Breast epithelium (tissue), 4 donors: ENCODE measurements around the gene RPSA. TPM values are rescaled to one million over a fixed set of nuclear protein-coding genes. Genes with fewer than 3 reads are reported as not detected.

Experiments
- DNase-seq, 2 donors: peaks; one replicate each; pipeline ENCODE4 v3.0.0-alpha.2; 2019; ENCODE audit warnings: low spot score in 2 of 2
- H3K27ac ChIP-seq, 2 donors: fragments of 200-600 bp; sonication (generic) in 1 of 2; one replicate each; pipeline ENCODE4 v1.5.1; 2016 to 2019; ENCODE audit warnings: mild to moderate bottlenecking in 1 of 2
- H3K27me3 ChIP-seq, 2 donors: fragments of 200-600 bp; sonication (generic) in 1 of 2; one replicate each; pipeline versions ENCODE4 v1.5.1 to v1.6.0; 2017 to 2019; ENCODE audit warnings: control low read depth in 1 of 2, mild to moderate bottlenecking in 1 of 2
- H3K36me3 ChIP-seq: fragments of 200-600 bp; one replicate; pipeline ENCODE4 v1.5.1; 2019
- H3K4me1 ChIP-seq, 2 donors: fragments of 200-600 bp; sonication (generic); one replicate each; pipeline ENCODE4 v1.5.1; 2016 to 2019; ENCODE audit warnings: control low read depth in 1 of 2
- H3K4me3 ChIP-seq, 3 donors: fragments of 200-600 bp; sonication (generic); 1 replicate in 2 of 3; 2 replicates in 1 of 3; pipeline ENCODE4 v1.5.1; 2016 to 2019; ENCODE audit warnings: mild to moderate bottlenecking in 3 of 3, moderate library complexity in 2 of 3
- H3K9me3 ChIP-seq, 2 donors: fragments of 200-600 bp; sonication (generic) in 1 of 2; one replicate each; pipeline ENCODE4 v1.5.1; 2016 to 2019; ENCODE audit warnings: control low read depth in 1 of 2
- POLR2A ChIP-seq: fragments of 450-650 bp; IDR thresholded peaks from one replicate; pipeline ENCODE4 v1.6.1; 2016; ENCODE audit warnings: antibody characterized with exemption, mild to moderate bottlenecking, moderate library complexity
- POLR2AphosphoS5 ChIP-seq, 3 donors: sonication (generic); formaldehyde crosslinking; IDR thresholded peaks; one replicate each; pipeline ENCODE4 v1.6.1; 2017; ENCODE audit warnings: antibody characterized with exemption in 3 of 3
- intact Hi-C: fragments of 100-400 bp; cut with DNase I; formaldehyde crosslinking; loops from one replicate; pipeline ENCODE4 v1.15.1; 2023; ENCODE audit warnings: low total_unique reads
- total RNA-seq, 3 donors: library from RNA; depleted of rRNA; stranded (reverse); fragments of >200 nt; gene quantifications; one replicate each; pipeline ENCODE4 v1.1.0, GENCODE V29; 2016
- TF ChIP-seq, protein P1 (sequence below), 3 donors: fragments of 450-650 bp; IDR thresholded peaks; one replicate each; pipeline ENCODE4 v1.5.1; 2016 to 2017; ENCODE audit warnings: antibody characterized with exemption in 3 of 3, mild to moderate bottlenecking in 3 of 3, moderate library complexity in 3 of 3

Gene RPSA
- total RNA-seq, 3 donors from 2014 or later, result 852 to 1,731 (median 1,290) TPM

DNA sequence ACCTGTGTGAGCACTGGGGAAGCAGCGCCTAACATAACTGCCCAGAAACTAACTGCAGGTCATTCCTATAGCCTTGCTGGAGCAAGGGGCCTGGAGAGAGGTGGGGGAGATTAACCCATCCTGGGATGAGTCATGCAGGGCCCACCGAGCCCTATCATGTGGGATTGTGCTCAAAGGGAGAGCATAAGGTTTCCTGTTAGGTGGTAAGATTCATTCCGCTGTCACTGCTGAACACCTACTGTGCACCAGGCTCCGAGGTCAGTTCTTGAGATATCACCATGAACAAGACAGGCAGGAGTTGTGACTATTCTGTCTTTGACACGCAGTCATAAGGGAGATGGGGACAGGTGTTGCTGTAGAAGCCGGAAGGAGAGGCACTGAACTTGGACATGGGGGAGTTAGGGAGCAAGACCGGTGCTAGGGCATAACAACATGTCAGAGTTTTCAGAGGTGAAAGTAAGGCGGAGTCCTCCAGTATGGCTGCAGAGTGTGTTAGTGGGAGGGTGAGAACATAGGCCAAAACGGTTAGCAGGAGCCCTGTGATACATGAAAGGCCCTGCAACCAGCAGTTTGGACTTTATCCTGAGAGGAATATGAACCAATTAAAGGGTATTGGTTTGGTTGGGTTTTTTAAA lies 20.9 kb upstream of the RPSA start:
- intact Hi-C loops, result no loop called here
- TF ChIP-seq POLR2A (no peak), POLR2AphosphoS5 (IDR thresholded peaks at IDR 0.05) (no peak)
- TF ChIP-seq, protein P1, sequence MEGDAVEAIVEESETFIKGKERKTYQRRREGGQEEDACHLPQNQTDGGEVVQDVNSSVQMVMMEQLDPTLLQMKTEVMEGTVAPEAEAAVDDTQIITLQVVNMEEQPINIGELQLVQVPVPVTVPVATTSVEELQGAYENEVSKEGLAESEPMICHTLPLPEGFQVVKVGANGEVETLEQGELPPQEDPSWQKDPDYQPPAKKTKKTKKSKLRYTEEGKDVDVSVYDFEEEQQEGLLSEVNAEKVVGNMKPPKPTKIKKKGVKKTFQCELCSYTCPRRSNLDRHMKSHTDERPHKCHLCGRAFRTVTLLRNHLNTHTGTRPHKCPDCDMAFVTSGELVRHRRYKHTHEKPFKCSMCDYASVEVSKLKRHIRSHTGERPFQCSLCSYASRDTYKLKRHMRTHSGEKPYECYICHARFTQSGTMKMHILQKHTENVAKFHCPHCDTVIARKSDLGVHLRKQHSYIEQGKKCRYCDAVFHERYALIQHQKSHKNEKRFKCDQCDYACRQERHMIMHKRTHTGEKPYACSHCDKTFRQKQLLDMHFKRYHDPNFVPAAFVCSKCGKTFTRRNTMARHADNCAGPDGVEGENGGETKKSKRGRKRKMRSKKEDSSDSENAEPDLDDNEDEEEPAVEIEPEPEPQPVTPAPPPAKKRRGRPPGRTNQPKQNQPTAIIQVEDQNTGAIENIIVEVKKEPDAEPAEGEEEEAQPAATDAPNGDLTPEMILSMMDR (IDR thresholded peaks at IDR 0.05), result no peak
- Histone ChIP-seq H3K4me1 (no peaks in the 10 kb centered on the region), H3K36me3 (no peaks in the 10 kb centered on the region), H3K27me3 (no peaks in the 10 kb centered on the region), H3K4me3 (no peak overlapping the region), H3K27ac (no peak overlapping the region), H3K9me3 (no peaks in the 10 kb centered on the region)
- no peak for DNase-seq

DNA sequence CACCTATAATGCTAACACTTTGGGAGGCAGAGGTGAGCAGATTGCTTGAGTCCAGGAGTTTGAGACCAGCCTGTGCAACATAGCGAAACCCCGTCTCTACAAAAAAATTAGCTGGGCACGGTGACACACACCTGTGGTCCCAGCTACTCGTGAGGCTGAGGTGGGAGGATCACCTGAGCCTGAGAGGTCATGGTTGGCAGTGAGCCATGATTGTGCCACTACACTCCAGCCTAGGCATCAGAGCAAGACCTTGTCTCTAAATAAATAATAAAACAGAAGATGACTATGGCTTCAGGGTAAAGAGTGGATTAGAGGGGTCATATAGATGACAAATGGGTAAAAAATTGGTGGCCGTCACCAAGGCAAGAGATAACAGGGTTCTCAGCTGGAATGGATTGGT lies 20.2 kb upstream of the RPSA start:
- no peak overlapping the region for H3K27ac ChIP-seq
- no peak for DNase-seq
- no peaks in the 10 kb centered on the region for H3K27me3 ChIP-seq
- no peak for TF ChIP-seq POLR2A
- TF ChIP-seq POLR2AphosphoS5 (IDR thresholded peaks at IDR 0.05), result no peak
- TF ChIP-seq, protein P1 (IDR thresholded peaks at IDR 0.05), result no peak
- no peaks in the 10 kb centered on the region for H3K4me1 ChIP-seq
- no peaks in the 10 kb centered on the region for H3K36me3 ChIP-seq
- no peak overlapping the region for H3K4me3 ChIP-seq
- H3K9me3 ChIP-seq, result no peaks in the 10 kb centered on the region
- intact Hi-C loops, result no loop called here

DNA sequence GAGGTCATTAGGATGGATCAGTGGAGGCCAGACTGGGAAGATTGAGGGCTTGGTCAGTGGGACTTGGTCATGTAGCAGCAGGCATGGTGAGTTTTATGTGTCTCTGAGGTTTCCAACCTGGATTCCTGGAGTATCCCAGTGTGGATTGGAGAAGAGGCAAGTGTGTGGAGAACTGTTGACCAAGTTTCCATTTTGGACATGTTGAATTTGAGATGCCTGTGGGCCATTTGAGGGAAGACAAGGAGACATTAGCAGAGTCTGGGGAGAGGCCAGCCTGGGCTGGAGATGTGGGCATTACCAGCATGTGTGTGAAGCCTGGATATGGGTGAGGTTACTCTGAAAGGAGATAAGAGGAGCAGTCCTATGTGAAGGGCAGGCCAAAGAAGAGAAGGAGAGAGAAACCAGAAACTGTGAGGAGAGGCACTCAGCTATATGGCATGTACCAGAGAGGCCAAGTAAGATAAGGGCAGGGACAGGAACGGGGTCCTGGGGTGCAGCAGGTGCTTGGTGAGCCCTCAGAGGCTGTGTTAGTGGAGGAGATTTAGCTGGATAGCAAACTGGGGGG lies 19.0 kb upstream of the RPSA start:
- no peak for TF ChIP-seq POLR2AphosphoS5 (IDR thresholded peaks at IDR 0.05)
- TF ChIP-seq, protein P1 (IDR thresholded peaks at IDR 0.05), result no peak
- TF ChIP-seq POLR2A, result no peak
- Histone ChIP-seq H3K27me3 (no peaks in the 10 kb centered on the region), H3K4me1 (no peaks in the 10 kb centered on the region), H3K9me3 (no peaks in the 10 kb centered on the region), H3K4me3 (no peak overlapping the region), H3K27ac (no peak overlapping the region), H3K36me3 (no peaks in the 10 kb centered on the region)
- intact Hi-C loops, result no loop called here
- no peak for DNase-seq

DNA sequence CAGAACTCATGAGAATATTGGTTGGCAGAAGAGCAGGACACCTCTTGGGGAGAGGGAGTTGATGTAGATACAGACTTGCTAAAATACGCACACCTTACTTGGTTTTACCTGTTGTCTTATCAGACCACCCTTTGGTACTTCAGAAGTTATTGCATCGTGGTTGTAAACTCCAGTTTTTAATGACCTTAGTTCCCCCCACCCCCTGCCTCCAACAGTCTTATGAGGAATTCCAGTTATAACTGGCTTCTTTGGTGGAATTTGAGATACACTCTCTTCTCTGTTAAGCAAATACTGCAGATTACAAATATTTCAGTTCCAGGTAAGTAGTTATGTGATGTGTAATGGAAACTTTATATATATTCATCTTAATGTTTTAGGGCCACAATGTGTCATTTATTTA lies 18.4 kb upstream of the RPSA start:
- H3K4me3 ChIP-seq, result no peak overlapping the region
- H3K9me3 ChIP-seq, result no peaks in the 10 kb centered on the region
- H3K27me3 ChIP-seq, result no peaks in the 10 kb centered on the region
- TF ChIP-seq, protein P1 (IDR thresholded peaks at IDR 0.05), result no peak
- TF ChIP-seq POLR2A, result no peak
- no peak for TF ChIP-seq POLR2AphosphoS5 (IDR thresholded peaks at IDR 0.05)
- no peaks in the 10 kb centered on the region for H3K36me3 ChIP-seq
- intact Hi-C loops, result no loop called here
- no peak overlapping the region for H3K27ac ChIP-seq
- DNase-seq, result no peak
- no peaks in the 10 kb centered on the region for H3K4me1 ChIP-seq

DNA sequence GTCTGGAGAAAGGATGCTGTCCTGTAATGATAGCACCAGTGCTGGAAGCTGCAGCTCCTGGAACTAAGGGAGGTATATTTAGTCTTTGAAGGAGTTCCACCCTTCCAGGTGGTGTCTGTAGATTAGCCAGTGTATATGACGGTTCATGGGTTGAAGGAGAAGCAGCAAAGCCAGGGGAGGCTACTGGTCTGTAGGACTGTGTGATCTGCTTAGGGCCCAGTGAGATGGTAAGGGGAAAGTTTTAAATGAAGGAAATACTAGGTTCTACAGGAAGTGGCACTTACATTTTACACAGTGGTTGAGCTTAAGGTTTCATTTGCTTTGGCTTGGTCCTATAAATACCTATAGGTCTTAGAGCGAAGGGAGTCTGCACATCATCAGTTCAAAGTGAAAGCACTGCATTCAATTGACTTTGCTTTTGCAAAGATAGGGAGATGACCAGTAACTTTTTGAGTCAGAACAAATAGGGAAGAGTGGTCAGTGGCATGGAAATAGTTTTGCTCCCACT lies 17.7 kb upstream of the RPSA start:
- H3K27me3 ChIP-seq, result no peaks in the 10 kb centered on the region
- H3K4me3 ChIP-seq, result no peak overlapping the region
- TF ChIP-seq POLR2A (no peak), POLR2AphosphoS5 (IDR thresholded peaks at IDR 0.05) (no peak)
- no peak for DNase-seq
- H3K36me3 ChIP-seq, result no peaks in the 10 kb centered on the region
- no peaks in the 10 kb centered on the region for H3K4me1 ChIP-seq
- H3K27ac ChIP-seq, result no peak overlapping the region
- intact Hi-C loops, result no loop called here
- no peaks in the 10 kb centered on the region for H3K9me3 ChIP-seq
